ENCODE results near the gene KLHL22. TPM values are rescaled to one million over a fixed set of nuclear protein-coding genes. Genes with fewer than 3 reads are reported as not detected.

KLHL22 gene
- total RNA-seq, 1 experiment from 2014 or later, result 14.5 TPM

GRCh38 chr22:20430720-20431510 is 64.7 kb downstream of the KLHL22 start:
- no peaks in the 10 kb centered on the region for H3K36me3 ChIP-seq (ENCODE audit: control insufficient read depth, insufficient read depth, low read length)
- no peaks in the 10 kb centered on the region for H3K4me1 ChIP-seq (ENCODE audit: control insufficient read depth, insufficient read depth, low read length)
- ChIA-PET POLR2A (no interaction called here), CTCF (no interaction called here)
- in situ Hi-C loops (cut with HindIII; ENCODE audit: low pct_unique_long_range_greater_than_20kb, low sequenced_read_pairs) (no loop called here), intact Hi-C loops (cut with micrococcal nuclease; ENCODE audit: unreplicated experiment) (no loop called here)
- H3K4me3 ChIP-seq (ENCODE audit: low read depth in 2 of 2, low read length in 2 of 2), result peak overlapping the region; percentile 23 to 26
- H3K9me3 ChIP-seq (ENCODE audit: control insufficient read depth, insufficient read depth, low read depth, low read length), result no peaks in the 10 kb centered on the region
- DNase-seq (ENCODE audit: low read depth, low spot score) (no peak), ATAC-seq (peak; percentile 92)
- no peaks in the 10 kb centered on the region for H3K27me3 ChIP-seq (ENCODE audit: control insufficient read depth, insufficient read depth, low read length)
- no peak overlapping the region for H3K27ac ChIP-seq (ENCODE audit: low read length)
- TF ChIP-seq TCF7L2 (IDR thresholded peaks at IDR 0.05; ENCODE audit: low read depth, low read length), result no peak
- TF ChIP-seq, protein P1, sequence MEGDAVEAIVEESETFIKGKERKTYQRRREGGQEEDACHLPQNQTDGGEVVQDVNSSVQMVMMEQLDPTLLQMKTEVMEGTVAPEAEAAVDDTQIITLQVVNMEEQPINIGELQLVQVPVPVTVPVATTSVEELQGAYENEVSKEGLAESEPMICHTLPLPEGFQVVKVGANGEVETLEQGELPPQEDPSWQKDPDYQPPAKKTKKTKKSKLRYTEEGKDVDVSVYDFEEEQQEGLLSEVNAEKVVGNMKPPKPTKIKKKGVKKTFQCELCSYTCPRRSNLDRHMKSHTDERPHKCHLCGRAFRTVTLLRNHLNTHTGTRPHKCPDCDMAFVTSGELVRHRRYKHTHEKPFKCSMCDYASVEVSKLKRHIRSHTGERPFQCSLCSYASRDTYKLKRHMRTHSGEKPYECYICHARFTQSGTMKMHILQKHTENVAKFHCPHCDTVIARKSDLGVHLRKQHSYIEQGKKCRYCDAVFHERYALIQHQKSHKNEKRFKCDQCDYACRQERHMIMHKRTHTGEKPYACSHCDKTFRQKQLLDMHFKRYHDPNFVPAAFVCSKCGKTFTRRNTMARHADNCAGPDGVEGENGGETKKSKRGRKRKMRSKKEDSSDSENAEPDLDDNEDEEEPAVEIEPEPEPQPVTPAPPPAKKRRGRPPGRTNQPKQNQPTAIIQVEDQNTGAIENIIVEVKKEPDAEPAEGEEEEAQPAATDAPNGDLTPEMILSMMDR (IDR thresholded peaks at IDR 0.05), result peak; percentile 38; the same call in 1 of the 2 replicates
- BruUV-seq (replicated peaks), result no TSS peak

DNA sequence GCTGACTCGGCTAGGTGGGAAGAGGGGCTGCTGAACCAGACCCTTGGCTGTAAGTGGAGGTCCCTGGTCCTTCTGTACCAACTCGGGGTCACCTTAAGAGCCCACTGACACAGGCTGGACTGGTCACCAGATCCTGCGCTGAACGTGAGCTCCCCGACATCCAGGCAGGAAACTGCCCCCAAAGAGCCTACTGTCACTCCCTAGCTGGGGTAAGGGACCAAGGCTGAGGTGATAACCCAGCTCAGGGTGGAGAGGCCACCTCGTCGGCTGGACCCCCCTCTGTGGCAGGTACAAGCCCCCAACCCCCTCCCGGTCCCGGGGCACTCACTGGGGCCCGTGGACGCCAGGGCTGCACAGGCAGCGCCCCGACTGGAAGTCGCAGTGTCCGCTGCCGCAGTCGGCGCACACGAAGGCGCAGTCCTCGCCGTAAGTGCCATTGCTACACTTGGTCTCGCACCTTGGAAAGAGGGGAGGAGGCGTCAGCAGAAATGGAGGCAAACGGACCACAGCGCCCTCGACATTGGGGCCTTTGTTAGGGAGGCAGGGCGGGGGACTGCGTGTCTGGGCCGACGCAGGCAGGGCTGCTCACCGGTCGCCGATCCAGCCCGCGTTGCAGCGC is 65.4 kb downstream of the KLHL22 start:
- intact Hi-C loops (cut with micrococcal nuclease; ENCODE audit: unreplicated experiment), result no loop called here
- CTCF ChIA-PET, result interaction anchor here (0.5 kb wide), 1 partner anchor 12 kb away, joined by 5 read pairs; no protein-coding TSS in a partner anchor
- H3K9me3 ChIP-seq (ENCODE audit: control insufficient read depth, insufficient read depth, low read depth, low read length), result no peaks in the 10 kb centered on the region
- TF ChIP-seq POLR2AphosphoS5 (IDR thresholded peaks at IDR 0.05; ENCODE audit: low read depth, low read length), result no peak
- no peak for TF ChIP-seq TCF7L2 (IDR thresholded peaks at IDR 0.05; ENCODE audit: low read depth, low read length)
- TF ChIP-seq, protein P1 (IDR thresholded peaks at IDR 0.05), result no peak
- no peak for TF ChIP-seq SIN3A (IDR thresholded peaks at IDR 0.05; ENCODE audit: borderline replicate concordance, insufficient read depth, low read depth, low read length)
- TF ChIP-seq, protein P2, sequence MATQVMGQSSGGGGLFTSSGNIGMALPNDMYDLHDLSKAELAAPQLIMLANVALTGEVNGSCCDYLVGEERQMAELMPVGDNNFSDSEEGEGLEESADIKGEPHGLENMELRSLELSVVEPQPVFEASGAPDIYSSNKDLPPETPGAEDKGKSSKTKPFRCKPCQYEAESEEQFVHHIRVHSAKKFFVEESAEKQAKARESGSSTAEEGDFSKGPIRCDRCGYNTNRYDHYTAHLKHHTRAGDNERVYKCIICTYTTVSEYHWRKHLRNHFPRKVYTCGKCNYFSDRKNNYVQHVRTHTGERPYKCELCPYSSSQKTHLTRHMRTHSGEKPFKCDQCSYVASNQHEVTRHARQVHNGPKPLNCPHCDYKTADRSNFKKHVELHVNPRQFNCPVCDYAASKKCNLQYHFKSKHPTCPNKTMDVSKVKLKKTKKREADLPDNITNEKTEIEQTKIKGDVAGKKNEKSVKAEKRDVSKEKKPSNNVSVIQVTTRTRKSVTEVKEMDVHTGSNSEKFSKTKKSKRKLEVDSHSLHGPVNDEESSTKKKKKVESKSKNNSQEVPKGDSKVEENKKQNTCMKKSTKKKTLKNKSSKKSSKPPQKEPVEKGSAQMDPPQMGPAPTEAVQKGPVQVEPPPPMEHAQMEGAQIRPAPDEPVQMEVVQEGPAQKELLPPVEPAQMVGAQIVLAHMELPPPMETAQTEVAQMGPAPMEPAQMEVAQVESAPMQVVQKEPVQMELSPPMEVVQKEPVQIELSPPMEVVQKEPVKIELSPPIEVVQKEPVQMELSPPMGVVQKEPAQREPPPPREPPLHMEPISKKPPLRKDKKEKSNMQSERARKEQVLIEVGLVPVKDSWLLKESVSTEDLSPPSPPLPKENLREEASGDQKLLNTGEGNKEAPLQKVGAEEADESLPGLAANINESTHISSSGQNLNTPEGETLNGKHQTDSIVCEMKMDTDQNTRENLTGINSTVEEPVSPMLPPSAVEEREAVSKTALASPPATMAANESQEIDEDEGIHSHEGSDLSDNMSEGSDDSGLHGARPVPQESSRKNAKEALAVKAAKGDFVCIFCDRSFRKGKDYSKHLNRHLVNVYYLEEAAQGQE (IDR thresholded peaks at IDR 0.05; ENCODE audit: insufficient read depth in 1 of 2, low read depth in 2 of 2, low read length in 1 of 2), result no peak
- H3K36me3 ChIP-seq (ENCODE audit: control insufficient read depth, insufficient read depth, low read length), result no peaks in the 10 kb centered on the region
- H3K4me1 ChIP-seq (ENCODE audit: control insufficient read depth, insufficient read depth, low read length), result no peaks in the 10 kb centered on the region
- POLR2A ChIA-PET, result no interaction called here
- H3K27me3 ChIP-seq (ENCODE audit: control insufficient read depth, insufficient read depth, low read length), result no peaks in the 10 kb centered on the region
- DNase-seq (ENCODE audit: low read depth, low spot score), result no peak
- BruUV-seq (replicated peaks), result no TSS peak
- peak overlapping the region; percentile 23 to 26; a peak in 3 of 4 replicates for H3K4me3 ChIP-seq (ENCODE audit: low read depth in 2 of 2, low read length in 2 of 2)
- no peak for ATAC-seq
- no peak overlapping the region for H3K27ac ChIP-seq (ENCODE audit: low read length)
- in situ Hi-C loops (cut with HindIII; ENCODE audit: low pct_unique_long_range_greater_than_20kb, low sequenced_read_pairs), result no loop called here

Data from Panc1 (cell line).